SK-N-SH (cell line): Measurements from ENCODE around the gene AMIGO2. TPM values are rescaled to one million over a fixed set of nuclear protein-coding genes. Genes with fewer than 3 reads are reported as not detected.

Experiments used
- CTCF ChIA-PET: fragments of 300-600, 350-600 bp; formaldehyde crosslinking; extraction: SDS; loops from one replicate; lab custom pipeline; 2021; lab: Yijun Ruan, JAX
- POLR2A ChIA-PET: fragments of 350-600 bp; sonication (Branson Sonifier 250); formaldehyde crosslinking; extraction: SDS; loops from one replicate; lab custom pipeline; 2020; ENCODE audit warnings: antibody characterized with exemption, inconsistent platforms; lab: Yijun Ruan, JAX
- DNase-seq: peaks from one replicate; pipeline ENCODE4 v3.0.0; 2012
- H2AFZ ChIP-seq: fragments of 200-600 bp; sonication (generic); 2 replicates; pipeline ENCODE4 v1.8.1; 2016; ENCODE audit warnings: antibody characterized with exemption, mild to moderate bottlenecking, low read depth
- H3F3A ChIP-seq: fragments of 200-600 bp; sonication (generic); replicated peaks from 2 replicates; pipeline ENCODE3; 2016; ENCODE audit warnings: antibody characterized with exemption, mild to moderate bottlenecking; ENCODE audit not compliant: insufficient read depth
- H3K27ac ChIP-seq, 2 experiments: fragments of 200-500 bp in 1 of 2; fragments of 200-600 bp in 1 of 2; sonication (Bioruptor generic) in 1 of 2; sonication (generic), shearing (Covaris generic) in 1 of 2; 2 replicates each; pipeline versions ENCODE4 v1.5.1 to v1.6.1; 2014 to 2016; ENCODE audit warnings: low read depth in 2 of 2, inconsistent platforms in 1 of 2, low read length in 1 of 2, mild to moderate bottlenecking in 1 of 2, mixed read lengths in 1 of 2
- H3K27me3 ChIP-seq: fragments of 200-600 bp; sonication (generic), shearing (Covaris generic); 2 replicates; pipeline ENCODE4 v1.6.1; 2016; ENCODE audit warnings: mixed run types; ENCODE audit not compliant: insufficient read depth
- H3K36me3 ChIP-seq, 2 experiments: fragments of 200-500 bp in 1 of 2; fragments of 200-600 bp in 1 of 2; sonication (Bioruptor generic) in 1 of 2; sonication (generic) in 1 of 2; replicated peaks in 1 of 2; 2 replicates each; pipeline versions ENCODE3 to v1.5.1; 2014 to 2016; ENCODE audit warnings: low read length in 1 of 2, mild to moderate bottlenecking in 1 of 2; ENCODE audit not compliant: insufficient read depth in 2 of 2, control insufficient read depth in 1 of 2
- H3K4me1 ChIP-seq, 2 experiments: fragments of 200-500 bp in 1 of 2; fragments of 200-600 bp in 1 of 2; sonication (Bioruptor generic) in 1 of 2; sonication (generic), shearing (Covaris generic) in 1 of 2; 2 replicates each; pipeline versions ENCODE4 v1.5.1 to v1.6.1; 2014 to 2016; ENCODE audit warnings: low read depth in 1 of 2, low read length in 1 of 2, mixed run types in 1 of 2; ENCODE audit not compliant: insufficient read depth in 2 of 2, control insufficient read depth in 1 of 2
- H3K4me2 ChIP-seq: fragments of 200-600 bp; sonication (generic), shearing (Covaris generic); 2 replicates; pipeline ENCODE4 v1.6.1; 2017; ENCODE audit warnings: mixed run types
- H3K4me3 ChIP-seq, 2 experiments: fragments of 200-500 bp in 1 of 2; fragments of 200-600 bp in 1 of 2; sonication (Bioruptor generic) in 1 of 2; sonication (generic), shearing (Covaris generic) in 1 of 2; 2 replicates each; pipeline versions ENCODE4 v1.5.1 to v1.8.1; 2014 to 2016; ENCODE audit warnings: low read depth in 2 of 2, inconsistent platforms in 1 of 2, low read length in 1 of 2, mild to moderate bottlenecking in 1 of 2, mixed read lengths in 1 of 2, moderate library complexity in 1 of 2
- H3K79me2 ChIP-seq: fragments of 200-600 bp; sonication (generic); 2 replicates; pipeline ENCODE4 v1.8.1; 2017; ENCODE audit warnings: mild to moderate bottlenecking; ENCODE audit not compliant: insufficient read depth
- H3K9ac ChIP-seq: fragments of 200-600 bp; sonication (generic); 2 replicates; pipeline ENCODE4 v1.6.1; 2017; ENCODE audit warnings: mixed run types
- H3K9me2 ChIP-seq: fragments of 200-600 bp; sonication (generic); 2 replicates; pipeline ENCODE4 v1.6.1; 2017; ENCODE audit warnings: mixed run types
- H3K9me3 ChIP-seq: fragments of 200-600 bp; sonication (generic); 2 replicates; pipeline ENCODE4 v1.6.1; 2017; ENCODE audit warnings: mixed run types, mild to moderate bottlenecking, moderate library complexity
- H4K20me1 ChIP-seq: fragments of 200-600 bp; sonication (generic); 2 replicates; pipeline ENCODE4 v1.6.1; 2017; ENCODE audit warnings: mild to moderate bottlenecking, mixed run types; ENCODE audit not compliant: insufficient read depth
- ELF1 ChIP-seq: IDR thresholded peaks from 2 replicates; pipeline ENCODE4 v1.4.0; 2012
- EZH2phosphoT487 ChIP-seq: fragments of 200-600 bp; sonication (generic); IDR thresholded peaks from 2 replicates; pipeline ENCODE4 v1.6.1; 2017; ENCODE audit warnings: low read depth, mixed run types, mild to moderate bottlenecking, antibody characterized with exemption, moderate library complexity, borderline replicate concordance
- FOSL2 ChIP-seq: IDR thresholded peaks from 2 replicates; pipeline ENCODE4 v1.4.0; 2012; ENCODE audit warnings: low read depth, mild to moderate bottlenecking, moderate library complexity, borderline replicate concordance
- GATA2 ChIP-seq: sonication (generic); formaldehyde crosslinking; IDR thresholded peaks from 2 replicates; pipeline ENCODE4 v1.5.0; 2020; ENCODE audit warnings: mild to moderate bottlenecking, missing genetic modification reagents
- NRF1 ChIP-seq: IDR thresholded peaks from 2 replicates; pipeline ENCODE4 v1.6.1; 2012; ENCODE audit warnings: low read depth, mild to moderate bottlenecking, low read length
- RAD21 ChIP-seq: IDR thresholded peaks from 2 replicates; pipeline ENCODE4 v1.6.1; 2012; ENCODE audit warnings: mild to moderate bottlenecking, low read length
- RFX5 ChIP-seq: IDR thresholded peaks from 2 replicates; pipeline ENCODE4 v1.6.1; 2012; ENCODE audit warnings: mild to moderate bottlenecking, improper control_type of control experiment, low read length
- RXRA ChIP-seq: IDR thresholded peaks from 2 replicates; pipeline ENCODE4 v1.4.0; 2012; ENCODE audit warnings: low read depth, mild to moderate bottlenecking, borderline replicate concordance
- SIN3A ChIP-seq: IDR thresholded peaks from 2 replicates; pipeline ENCODE4 v1.6.1; 2012; ENCODE audit warnings: low read depth, mild to moderate bottlenecking, low read length, moderate library complexity, borderline replicate concordance
- TAF1 ChIP-seq: IDR thresholded peaks from 2 replicates; pipeline ENCODE4 v1.6.1; 2012; ENCODE audit warnings: low read depth, mild to moderate bottlenecking, low read length, moderate library complexity, borderline replicate concordance
- TEAD4 ChIP-seq: IDR thresholded peaks from 2 replicates; pipeline ENCODE4 v1.4.0; 2012; ENCODE audit warnings: mild to moderate bottlenecking, borderline replicate concordance; ENCODE audit not compliant: insufficient read depth
- USF2 ChIP-seq: fragments of 150-350 bp; IDR thresholded peaks from 2 replicates; pipeline ENCODE4 v1.6.1; 2017; ENCODE audit warnings: antibody characterized with exemption, low read length, low read depth, borderline replicate concordance
- WGBS: methylation state at CpG from one replicate; pipeline ENCODE4 v1.1.6; 2017; ENCODE audit warnings: low lambda C conversion rate; 5-methylcytosine and 5-hydroxymethylcytosine counted together
- polyA plus RNA-seq, 3 experiments: library from polyadenylated mRNA; depleted of rRNA; stranded (reverse); fragments of >200 nt; gene quantifications; 2 replicates each; pipeline ENCODE4 v1.2.3, GENCODE V29; 2012
- TF ChIP-seq, protein P1 (sequence below): IDR thresholded peaks from 2 replicates; pipeline ENCODE4 v1.4.0; 2012; ENCODE audit warnings: low read depth, borderline replicate concordance
- TF ChIP-seq, protein P2 (sequence below): IDR thresholded peaks from 2 replicates; pipeline ENCODE4; 2012
- TF ChIP-seq, protein P3 (sequence below): fragments of 200-600 bp; sonication (generic); IDR thresholded peaks from 2 replicates; pipeline ENCODE4 v1.6.1; 2017; ENCODE audit warnings: antibody characterized with exemption, mild to moderate bottlenecking, moderate library complexity

AMIGO2 gene
- polyA plus RNA-seq, 1 of the 3 experiments (the other 2 are of a cell fraction) = 1.2 TPM

DNA sequence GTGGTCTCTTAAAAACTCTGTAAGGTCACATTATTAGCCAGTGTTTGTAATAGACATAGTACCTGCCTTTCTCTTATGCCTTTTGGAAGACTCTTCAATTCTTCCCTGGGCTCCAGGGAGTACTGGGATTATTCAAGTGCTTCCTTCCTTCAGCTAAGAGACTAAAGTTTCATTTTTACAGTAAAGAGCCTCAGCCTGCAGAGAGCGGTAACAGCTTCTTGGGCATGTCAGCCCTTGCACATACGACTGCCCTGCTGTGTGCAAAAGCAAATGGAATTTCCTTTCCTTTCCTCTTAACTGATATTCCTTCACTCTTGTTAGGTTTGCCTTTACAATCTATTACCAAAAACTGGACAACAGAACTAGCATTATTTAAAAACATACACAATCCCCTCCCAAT is 32.9 kb upstream of the AMIGO2 start:
- Histone ChIP-seq H4K20me1 (no peaks in the 10 kb centered on the region), H3F3A (no peaks in the 10 kb centered on the region), H3K9ac (no peak overlapping the region), H2AFZ (no peak overlapping the region), H3K4me1 (no peaks in the 10 kb centered on the region), H3K9me2 (no peaks in the 10 kb centered on the region), H3K27me3 (no peaks in the 10 kb centered on the region), H3K9me3 (no peaks in the 10 kb centered on the region), H3K27ac (no peak overlapping the region), H3K4me2 (no peak overlapping the region), H3K4me3 (no peak overlapping the region), H3K36me3 (no peaks in the 10 kb centered on the region), H3K79me2 (no peaks in the 10 kb centered on the region)
- ChIA-PET CTCF (no interaction called here), POLR2A (no interaction called here)
- TF ChIP-seq NRF1 (no peak), GATA2 (CRISPR knock-in tag) (no peak), FOSL2 (no peak), TEAD4 (no peak), RFX5 (no peak), TAF1 (no peak), SIN3A (no peak), RAD21 (no peak), USF2 (no peak), EZH2phosphoT487 (no peak), RXRA (no peak), ELF1 (no peak)
- TF ChIP-seq, protein P1, sequence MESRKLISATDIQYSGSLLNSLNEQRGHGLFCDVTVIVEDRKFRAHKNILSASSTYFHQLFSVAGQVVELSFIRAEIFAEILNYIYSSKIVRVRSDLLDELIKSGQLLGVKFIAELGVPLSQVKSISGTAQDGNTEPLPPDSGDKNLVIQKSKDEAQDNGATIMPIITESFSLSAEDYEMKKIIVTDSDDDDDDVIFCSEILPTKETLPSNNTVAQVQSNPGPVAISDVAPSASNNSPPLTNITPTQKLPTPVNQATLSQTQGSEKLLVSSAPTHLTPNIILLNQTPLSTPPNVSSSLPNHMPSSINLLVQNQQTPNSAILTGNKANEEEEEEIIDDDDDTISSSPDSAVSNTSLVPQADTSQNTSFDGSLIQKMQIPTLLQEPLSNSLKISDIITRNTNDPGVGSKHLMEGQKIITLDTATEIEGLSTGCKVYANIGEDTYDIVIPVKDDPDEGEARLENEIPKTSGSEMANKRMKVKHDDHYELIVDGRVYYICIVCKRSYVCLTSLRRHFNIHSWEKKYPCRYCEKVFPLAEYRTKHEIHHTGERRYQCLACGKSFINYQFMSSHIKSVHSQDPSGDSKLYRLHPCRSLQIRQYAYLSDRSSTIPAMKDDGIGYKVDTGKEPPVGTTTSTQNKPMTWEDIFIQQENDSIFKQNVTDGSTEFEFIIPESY = no peak
- TF ChIP-seq, protein P2, sequence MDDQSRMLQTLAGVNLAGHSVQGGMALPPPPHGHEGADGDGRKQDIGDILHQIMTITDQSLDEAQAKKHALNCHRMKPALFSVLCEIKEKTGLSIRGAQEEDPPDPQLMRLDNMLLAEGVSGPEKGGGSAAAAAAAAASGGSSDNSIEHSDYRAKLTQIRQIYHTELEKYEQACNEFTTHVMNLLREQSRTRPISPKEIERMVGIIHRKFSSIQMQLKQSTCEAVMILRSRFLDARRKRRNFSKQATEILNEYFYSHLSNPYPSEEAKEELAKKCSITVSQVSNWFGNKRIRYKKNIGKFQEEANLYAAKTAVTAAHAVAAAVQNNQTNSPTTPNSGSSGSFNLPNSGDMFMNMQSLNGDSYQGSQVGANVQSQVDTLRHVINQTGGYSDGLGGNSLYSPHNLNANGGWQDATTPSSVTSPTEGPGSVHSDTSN = no peak
- TF ChIP-seq, protein P3, sequence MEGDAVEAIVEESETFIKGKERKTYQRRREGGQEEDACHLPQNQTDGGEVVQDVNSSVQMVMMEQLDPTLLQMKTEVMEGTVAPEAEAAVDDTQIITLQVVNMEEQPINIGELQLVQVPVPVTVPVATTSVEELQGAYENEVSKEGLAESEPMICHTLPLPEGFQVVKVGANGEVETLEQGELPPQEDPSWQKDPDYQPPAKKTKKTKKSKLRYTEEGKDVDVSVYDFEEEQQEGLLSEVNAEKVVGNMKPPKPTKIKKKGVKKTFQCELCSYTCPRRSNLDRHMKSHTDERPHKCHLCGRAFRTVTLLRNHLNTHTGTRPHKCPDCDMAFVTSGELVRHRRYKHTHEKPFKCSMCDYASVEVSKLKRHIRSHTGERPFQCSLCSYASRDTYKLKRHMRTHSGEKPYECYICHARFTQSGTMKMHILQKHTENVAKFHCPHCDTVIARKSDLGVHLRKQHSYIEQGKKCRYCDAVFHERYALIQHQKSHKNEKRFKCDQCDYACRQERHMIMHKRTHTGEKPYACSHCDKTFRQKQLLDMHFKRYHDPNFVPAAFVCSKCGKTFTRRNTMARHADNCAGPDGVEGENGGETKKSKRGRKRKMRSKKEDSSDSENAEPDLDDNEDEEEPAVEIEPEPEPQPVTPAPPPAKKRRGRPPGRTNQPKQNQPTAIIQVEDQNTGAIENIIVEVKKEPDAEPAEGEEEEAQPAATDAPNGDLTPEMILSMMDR = no peak
- WGBS = 33% methylated on average over 2 of the region's 2 CpGs
- DNase-seq = no peak
